HL-60 (cell line): Measurements from ENCODE around the gene GSTA4.
"Not testable (repeated sequence)": the region's sequence is repeated elsewhere in the genome, so short reads cannot be mapped to it uniquely, and the experiment has no call there.

Source experiments
- DNase-seq, 2 experiments: peaks; one replicate each; pipeline ENCODE4 v3.0.0-alpha.2; 2010 to 2020; ENCODE audit warnings: low read depth in 1 of 2, low spot score in 1 of 2
- H3K27ac ChIP-seq: fragments of 250-450 bp; sonication (Bioruptor Pico); replicated peaks from 2 replicates; pipeline ENCODE4 v1.5.1; 2020; ENCODE audit warnings: mild to moderate bottlenecking, moderate library complexity
- H3K27me3 ChIP-seq: fragments of 250-450 bp; sonication (Bioruptor Pico); 2 replicates; pipeline ENCODE4 v1.5.1; 2021; ENCODE audit warnings: mild to moderate bottlenecking, moderate library complexity; ENCODE audit not compliant: insufficient read depth, poor library complexity, severe bottlenecking
- H3K4me3 ChIP-seq: replicated peaks from 2 replicates; pipeline ENCODE4 v1.5.1; 2011; ENCODE audit warnings: mild to moderate bottlenecking, control low read depth, low read length; ENCODE audit not compliant: insufficient read depth
- CTCF ChIP-seq: IDR thresholded peaks from one replicate; pipeline ENCODE4 v1.5.1; 2011; ENCODE audit warnings: low read length, control low read depth, inconsistent platforms; ENCODE audit not compliant: insufficient read depth
- GABPA ChIP-seq: IDR thresholded peaks from 2 replicates; pipeline ENCODE4 v1.6.1; 2012; ENCODE audit warnings: low read depth
- POLR2AphosphoS5 ChIP-seq: IDR thresholded peaks from 2 replicates; pipeline ENCODE4 v1.6.1; 2012; ENCODE audit warnings: low read depth
- REST ChIP-seq: IDR thresholded peaks from 2 replicates; pipeline ENCODE4 v1.6.1; 2012; ENCODE audit warnings: low read depth; ENCODE audit not compliant: insufficient replicate concordance
- SPI1 ChIP-seq: IDR thresholded peaks from 2 replicates; pipeline ENCODE4 v1.6.1; 2012; ENCODE audit warnings: low read depth, mild to moderate bottlenecking, borderline replicate concordance

The GSTA4 gene

GRCh38 chr6:52965380-52965779 lies 29.7 kb downstream of the GSTA4 start:
- no peak overlapping the region for H3K27ac ChIP-seq
- TF ChIP-seq SPI1, result no peak
- no peak for DNase-seq
- no peak overlapping the region for H3K4me3 ChIP-seq
- no peaks in the 10 kb centered on the region for H3K27me3 ChIP-seq

DNA sequence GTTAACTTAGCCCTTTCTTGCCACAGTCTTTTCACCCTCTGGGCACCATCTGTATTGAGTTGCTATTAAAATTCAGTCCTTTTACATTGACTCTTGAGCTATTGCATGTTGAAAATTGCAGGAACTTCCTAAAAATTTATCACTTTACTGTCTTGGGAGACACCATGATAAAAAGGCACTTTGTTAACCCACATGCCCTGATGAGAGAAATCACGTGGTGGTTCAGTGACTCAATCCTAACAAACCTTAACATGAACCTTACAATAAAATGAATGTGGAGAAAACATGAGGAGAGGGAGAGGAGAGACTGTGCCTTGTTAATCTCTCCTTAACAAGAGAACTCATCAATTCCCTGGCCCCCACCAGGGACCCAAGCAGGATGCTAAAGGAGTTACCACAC lies 30.8 kb downstream of the GSTA4 start:
- Histone ChIP-seq H3K4me3 (no peak overlapping the region), H3K27me3 (no peaks in the 10 kb centered on the region), H3K27ac (no peak overlapping the region)
- no peak for DNase-seq
- TF ChIP-seq SPI1 (no peak), POLR2AphosphoS5 (no peak), GABPA (no peak), REST (no peak), CTCF (no peak)

DNA sequence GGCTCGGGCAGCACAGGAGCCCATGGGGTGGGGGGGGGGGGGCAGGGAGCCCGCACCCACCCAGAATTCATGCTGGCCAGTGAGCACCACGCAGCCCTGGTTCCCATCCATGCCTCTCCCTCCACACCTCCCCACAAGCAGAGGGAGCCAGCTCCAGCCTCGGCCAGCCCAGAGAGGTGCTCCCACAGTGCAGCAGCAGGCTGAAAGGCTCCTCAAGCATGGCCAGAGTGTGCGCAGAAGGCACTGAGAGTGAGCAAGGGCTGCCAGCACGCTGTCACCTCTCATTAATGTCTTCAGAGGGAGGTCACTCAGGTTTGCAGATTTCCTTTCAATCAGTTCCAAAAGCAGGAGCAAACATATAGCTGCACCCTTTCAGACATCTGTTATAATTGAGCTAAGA lies 32.4 kb downstream of the GSTA4 start:
- no peaks in the 10 kb centered on the region for H3K27me3 ChIP-seq
- no peak for TF ChIP-seq SPI1
- TF ChIP-seq GABPA, result no peak
- no peak for TF ChIP-seq REST
- TF ChIP-seq POLR2AphosphoS5, result no peak
- no peak for TF ChIP-seq CTCF
- no peak overlapping the region for H3K4me3 ChIP-seq
- no peak overlapping the region for H3K27ac ChIP-seq
- DNase-seq, result no peak

DNA sequence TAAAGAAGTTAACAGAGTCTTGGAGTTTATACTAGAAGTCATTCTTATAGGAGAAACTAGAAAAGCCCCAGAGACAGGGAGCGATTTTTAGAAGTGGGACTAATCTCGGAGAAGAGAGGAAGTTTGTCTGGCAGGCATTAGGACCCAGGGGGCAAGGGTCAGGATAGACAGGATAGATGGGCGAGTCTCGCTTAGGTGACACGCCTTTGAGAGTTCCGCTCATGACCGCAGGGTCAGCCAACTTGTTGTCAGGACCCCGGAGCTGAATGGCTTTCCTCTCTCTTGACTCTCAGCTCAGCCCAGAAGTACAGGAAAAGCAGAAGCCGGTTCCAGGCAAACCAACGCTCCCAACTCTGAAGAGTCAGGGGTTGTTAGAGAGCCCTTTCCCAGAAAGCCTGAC lies 34.1 kb downstream of the GSTA4 start:
- H3K27ac ChIP-seq, H3K4me3 ChIP-seq, DNase-seq, H3K27me3 ChIP-seq: not testable (repeated sequence)

GRCh38 chr6:52960211-52960610 lies 34.9 kb downstream of the GSTA4 start:
- not testable (repeated sequence) for H3K27me3 ChIP-seq, H3K4me3 ChIP-seq, H3K27ac ChIP-seq, DNase-seq
